Naive thymus-derived CD4-positive, alpha-beta T cell (primary cell): ENCODE results near the gene HOXD4. TPM values are rescaled to one million over a fixed set of nuclear protein-coding genes. Genes with fewer than 3 reads are reported as not detected.

ENCODE experiments used
- ATAC-seq: fragments of 150-1000 bp; cut with Tn5 transposase; 2 replicates; pipeline ENCODE4 v1.10.0; 2021; ENCODE audit warnings: mild to moderate bottlenecking, moderate library complexity
- CTCF ChIA-PET: fragments of 350-600 bp; sonication (Branson Sonifier 250); formaldehyde crosslinking; loops from one replicate; lab custom pipeline; 2021; ENCODE audit warnings: antibody characterized with exemption; lab: Charles Lee
- POLR2A ChIA-PET: fragments of 350-600 bp; sonication (Branson Sonifier 250); formaldehyde crosslinking; loops from one replicate; lab custom pipeline; 2021; ENCODE audit warnings: antibody characterized with exemption, inconsistent platforms; lab: Charles Lee
- DNase-seq, 9 donors: peaks; one replicate each; pipeline versions ENCODE4 v3.0.0 to v3.0.0-alpha.2; 2020 to 2022; ENCODE audit warnings: mixed read lengths in 1 of 9
- H3K27ac ChIP-seq: one replicate; pipeline ENCODE4 v1.7.0; 2013; ENCODE audit warnings: mild to moderate bottlenecking, low read depth, low read length, moderate library complexity
- H3K27me3 ChIP-seq, 2 donors: one replicate each; pipeline ENCODE4 v1.7.0; 2013; ENCODE audit warnings: low read length in 2 of 2, mild to moderate bottlenecking in 2 of 2, moderate library complexity in 2 of 2; ENCODE audit not compliant: control insufficient read depth in 2 of 2, insufficient read depth in 2 of 2
- H3K36me3 ChIP-seq, 3 experiments: 1 replicate in 2 of 3; 2 replicates in 1 of 3; pipeline ENCODE4 v1.7.0; 2013; ENCODE audit warnings: low read length in 3 of 3, mild to moderate bottlenecking in 3 of 3, moderate library complexity in 1 of 3; ENCODE audit not compliant: insufficient read depth in 3 of 3, control insufficient read depth in 2 of 3
- H3K4me1 ChIP-seq, 2 donors: one replicate each; pipeline ENCODE4 v1.7.0; 2013; ENCODE audit warnings: low read length in 2 of 2, mild to moderate bottlenecking in 2 of 2, moderate library complexity in 1 of 2; ENCODE audit not compliant: control insufficient read depth in 2 of 2, insufficient read depth in 2 of 2
- H3K4me3 ChIP-seq: 2 replicates; pipeline ENCODE4 v1.7.0; 2013; ENCODE audit warnings: mild to moderate bottlenecking, low read length
- H3K9me3 ChIP-seq, 3 experiments: 1 replicate in 2 of 3; 2 replicates in 1 of 3; pipeline ENCODE4 v1.7.0; 2013; ENCODE audit warnings: low read length in 3 of 3; ENCODE audit not compliant: control insufficient read depth in 2 of 3
- H3K27ac Mint-ChIP-seq, 9 donors: one replicate each; pipeline ENCODE4 v1.8.0; 2020 to 2022; ENCODE audit warnings: mixed read lengths in 9 of 9, mild to moderate bottlenecking in 8 of 9, moderate library complexity in 5 of 9, inconsistent platforms in 2 of 9
- H3K27me3 Mint-ChIP-seq, 5 donors: one replicate each; pipeline ENCODE4 v1.8.0; 2021 to 2022; ENCODE audit warnings: mixed read lengths in 5 of 5, mild to moderate bottlenecking in 1 of 5
- H3K36me3 Mint-ChIP-seq, 5 donors: one replicate each; pipeline ENCODE4 v1.8.0; 2020 to 2022; ENCODE audit warnings: mixed read lengths in 5 of 5, mild to moderate bottlenecking in 3 of 5, inconsistent platforms in 1 of 5
- H3K4me1 Mint-ChIP-seq, 7 donors: one replicate each; pipeline ENCODE4 v1.8.0; 2020 to 2022; ENCODE audit warnings: mixed read lengths in 7 of 7, mild to moderate bottlenecking in 3 of 7, inconsistent platforms in 1 of 7
- H3K4me3 Mint-ChIP-seq, 10 donors: one replicate each; pipeline ENCODE4 v1.8.0; 2020 to 2022; ENCODE audit warnings: mild to moderate bottlenecking in 10 of 10, mixed read lengths in 10 of 10, moderate library complexity in 6 of 10, inconsistent platforms in 2 of 10
- H3K9me3 Mint-ChIP-seq, 11 donors: one replicate each; pipeline ENCODE4 v1.8.0; 2020 to 2022; ENCODE audit warnings: mixed read lengths in 11 of 11, mild to moderate bottlenecking in 4 of 11, inconsistent platforms in 1 of 11, moderate library complexity in 1 of 11
- intact Hi-C, 2 donors: fragments of 100-400 bp; cut with micrococcal nuclease; formaldehyde crosslinking; loops; one replicate each; pipeline ENCODE4 v1.15.1; 2023
- polyA plus RNA-seq, 2 donors: library from polyadenylated mRNA; unstranded; fragments of 300-500 nt; fragmentation: Illumina TruSeq; gene quantifications; one replicate each; pipeline ENCODE4 v1.2.3, GENCODE V29; 2021
- total RNA-seq, 6 experiments: library from RNA in 5 of 6; stranded (reverse) in 5 of 6; gene quantifications; 1 replicate in 5 of 6; 2 replicates in 1 of 6; pipeline ENCODE4 v1.2.3 and lab custom pipeline; 2021 to 2026

Gene HOXD4
- total and polyA plus RNA-seq, 7 experiments from 2014 or later = not detected

GRCh38 chr2:176138526-176138922 is 12.8 kb upstream of the HOXD4 start:
- no peak for ATAC-seq
- Mint-ChIP-seq H3K27ac (peak overlapping the region in 4 of 9 donors; percentile 9 to 71 (median 41)), H3K4me1 (peaks cover 7 to 52% (median 42%) of the 10 kb centered on the region in 7 donors), H3K27me3 (peaks cover 85 to 93% (median 90%) of the 10 kb centered on the region in 5 donors), H3K9me3 (peaks cover 0 to 48% (median 18%) of the 10 kb centered on the region in 11 donors), H3K36me3 (peaks cover 0 to 7% (median 1%) of the 10 kb centered on the region in 5 donors), H3K4me3 (peak overlapping the region in 8 of 10 donors; percentile 4 to 62 (median 42))
- Histone ChIP-seq H3K4me3 (no peak overlapping the region), H3K27ac (no peak overlapping the region), H3K27me3 (peaks cover 24 to 59% of the 10 kb centered on the region in 2 donors), H3K4me1 (peaks cover 3 to 28% of the 10 kb centered on the region in 2 donors), H3K36me3 (no peaks in the 10 kb centered on the region), H3K9me3 (peaks cover 0 to 5% (median 0%) of the 10 kb centered on the region in 3 experiments)
- ChIA-PET POLR2A (no interaction called here), CTCF (interaction anchor here (0.8 to 2.9 kb wide), 3 partner anchors 316 to 512 kb away, joined by 4 to 16 read pairs (median 4); no protein-coding TSS in a partner anchor)
- DNase-seq = peak in 1 of 9 donors; percentile 10
- intact Hi-C loops = loop anchor here in 1 of 2 donors (10.0 kb wide), 1 partner anchor 1626 kb away; no protein-coding TSS in a partner anchor

DNA sequence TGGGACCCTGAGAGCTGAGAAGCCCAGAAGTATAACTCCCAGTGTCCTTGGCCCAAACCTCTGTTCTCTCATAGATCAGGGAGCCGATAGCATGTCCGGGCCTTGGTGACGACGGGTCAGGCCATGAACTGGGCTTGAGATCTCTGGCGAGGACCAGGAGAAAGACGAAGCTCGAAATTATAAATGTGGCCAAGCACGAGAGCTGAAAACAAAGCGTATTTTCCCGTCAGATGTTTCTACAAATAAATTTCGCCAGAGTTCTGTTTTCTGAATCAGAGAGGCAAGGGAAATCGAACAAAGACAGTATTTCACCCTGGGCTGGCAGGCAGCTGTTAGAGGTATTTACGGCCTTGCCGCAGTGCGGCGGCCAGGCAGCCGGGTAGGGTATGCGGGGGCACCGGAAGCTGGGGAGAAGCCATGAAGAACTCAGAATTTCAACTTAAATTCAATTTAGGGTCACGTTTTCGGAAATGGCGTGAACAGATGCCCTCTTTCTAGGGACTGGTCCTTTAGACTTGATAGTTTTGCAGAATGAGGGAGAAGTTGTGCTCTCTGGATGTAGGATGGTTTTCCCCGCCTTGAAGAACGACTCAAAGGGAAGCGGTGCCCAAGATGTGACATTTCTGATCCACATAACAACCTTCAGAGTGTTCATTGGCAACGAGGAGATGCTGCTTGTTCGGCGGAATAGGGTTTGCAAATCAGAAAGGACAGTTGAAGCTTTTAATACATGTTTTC is 12.3 kb upstream of the HOXD4 start:
- Mint-ChIP-seq H3K36me3 (peaks cover 0 to 7% (median 1%) of the 10 kb centered on the region in 5 donors), H3K27me3 (peaks cover 85 to 93% (median 90%) of the 10 kb centered on the region in 5 donors), H3K9me3 (peaks cover 0 to 42% (median 18%) of the 10 kb centered on the region in 11 donors), H3K4me3 (peak overlapping the region in 9 of 10 donors; percentile 16 to 56 (median 38)), H3K27ac (peak overlapping the region in 1 of 9 donors; percentile 42), H3K4me1 (peaks cover 7 to 52% (median 42%) of the 10 kb centered on the region in 7 donors)
- ChIA-PET POLR2A (no interaction called here), CTCF (interaction anchor here (0.6 to 2.9 kb wide), 5 partner anchors 12 to 511 kb away, joined by 4 to 16 read pairs (median 5); no protein-coding TSS in a partner anchor)
- ATAC-seq (no peak), DNase-seq (peak in 1 of 9 donors; percentile 15)
- H3K4me3 ChIP-seq = no peak overlapping the region
- H3K27ac ChIP-seq = no peak overlapping the region
- intact Hi-C loops = loop anchor here in 1 of 2 donors (10.0 kb wide), 1 partner anchor 1626 kb away; no protein-coding TSS in a partner anchor
- no peaks in the 10 kb centered on the region for H3K36me3 ChIP-seq
- H3K27me3 ChIP-seq = peaks cover 24 to 57% of the 10 kb centered on the region in 2 donors
- H3K4me1 ChIP-seq = peaks cover 3 to 28% of the 10 kb centered on the region in 2 donors
- H3K9me3 ChIP-seq = peaks cover 0 to 5% (median 0%) of the 10 kb centered on the region in 3 experiments

DNA sequence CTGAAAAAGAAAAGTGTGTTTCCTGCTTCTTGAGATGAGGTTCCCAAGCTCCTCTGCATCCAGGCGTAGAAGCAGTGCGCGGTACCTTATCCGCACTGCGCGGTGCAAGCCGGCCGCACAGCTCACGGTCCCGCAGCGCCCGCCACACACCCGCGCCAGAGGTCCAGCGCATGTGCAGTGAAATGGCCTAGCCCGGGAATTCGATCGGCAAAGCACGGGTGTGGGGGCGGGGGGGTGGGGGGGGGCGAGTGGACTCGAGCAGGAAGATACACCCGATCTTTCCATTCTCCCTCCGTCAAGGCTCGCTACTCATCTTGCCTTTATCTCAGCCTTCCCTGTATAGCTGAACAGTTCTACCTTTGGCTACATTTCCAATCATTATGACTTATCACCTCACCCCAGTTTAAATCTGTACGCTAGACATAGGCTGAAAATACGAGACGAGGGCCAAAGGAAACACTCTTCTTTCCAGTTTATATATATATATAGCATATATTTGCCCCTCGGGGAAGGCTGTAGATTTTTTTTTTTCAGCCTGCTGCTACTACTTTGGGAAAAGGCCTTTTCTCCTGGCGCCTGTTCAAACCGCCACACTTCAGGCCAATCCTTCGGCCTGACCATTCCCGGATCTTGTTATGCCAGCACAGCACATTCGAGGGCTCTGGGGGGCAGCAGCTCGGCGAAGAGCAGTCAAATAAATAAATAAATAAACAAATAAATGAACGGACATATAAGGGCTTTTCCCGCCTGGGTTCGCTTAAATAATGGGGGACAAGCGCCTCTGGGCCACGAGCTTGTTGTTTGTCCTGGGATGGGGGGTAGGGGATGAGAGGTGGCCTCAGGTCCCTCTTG is 11.5 kb upstream of the HOXD4 start:
- peaks cover 0 to 5% (median 0%) of the 10 kb centered on the region in 3 experiments for H3K9me3 ChIP-seq
- H3K4me3 Mint-ChIP-seq = peak overlapping the region in 8 of 10 donors; percentile 16 to 60 (median 38)
- POLR2A ChIA-PET = no interaction called here
- H3K36me3 Mint-ChIP-seq = peaks cover 0 to 7% (median 1%) of the 10 kb centered on the region in 5 donors
- no peak overlapping the region for H3K4me3 ChIP-seq
- CTCF ChIA-PET = interaction anchor here (1.0 to 2.9 kb wide), 3 partner anchors 13 to 317 kb away, joined by 4 to 16 read pairs (median 6); no protein-coding TSS in a partner anchor
- peaks cover 0 to 38% (median 18%) of the 10 kb centered on the region in 11 donors for H3K9me3 Mint-ChIP-seq
- ATAC-seq (no peak), DNase-seq (no peak)
- peaks cover 3 to 28% of the 10 kb centered on the region in 2 donors for H3K4me1 ChIP-seq
- H3K27ac ChIP-seq = no peak overlapping the region
- peaks cover 83 to 91% (median 90%) of the 10 kb centered on the region in 5 donors for H3K27me3 Mint-ChIP-seq
- no peaks in the 10 kb centered on the region for H3K36me3 ChIP-seq
- H3K27me3 ChIP-seq = peaks cover 20 to 57% of the 10 kb centered on the region in 2 donors
- H3K4me1 Mint-ChIP-seq = peaks cover 7 to 52% (median 42%) of the 10 kb centered on the region in 7 donors
- no peak overlapping the region for H3K27ac Mint-ChIP-seq
- intact Hi-C loops = loop anchor here (1.0 to 10.0 kb wide), 7 partner anchors 315 to 1625 kb away; no protein-coding TSS in a partner anchor

DNA sequence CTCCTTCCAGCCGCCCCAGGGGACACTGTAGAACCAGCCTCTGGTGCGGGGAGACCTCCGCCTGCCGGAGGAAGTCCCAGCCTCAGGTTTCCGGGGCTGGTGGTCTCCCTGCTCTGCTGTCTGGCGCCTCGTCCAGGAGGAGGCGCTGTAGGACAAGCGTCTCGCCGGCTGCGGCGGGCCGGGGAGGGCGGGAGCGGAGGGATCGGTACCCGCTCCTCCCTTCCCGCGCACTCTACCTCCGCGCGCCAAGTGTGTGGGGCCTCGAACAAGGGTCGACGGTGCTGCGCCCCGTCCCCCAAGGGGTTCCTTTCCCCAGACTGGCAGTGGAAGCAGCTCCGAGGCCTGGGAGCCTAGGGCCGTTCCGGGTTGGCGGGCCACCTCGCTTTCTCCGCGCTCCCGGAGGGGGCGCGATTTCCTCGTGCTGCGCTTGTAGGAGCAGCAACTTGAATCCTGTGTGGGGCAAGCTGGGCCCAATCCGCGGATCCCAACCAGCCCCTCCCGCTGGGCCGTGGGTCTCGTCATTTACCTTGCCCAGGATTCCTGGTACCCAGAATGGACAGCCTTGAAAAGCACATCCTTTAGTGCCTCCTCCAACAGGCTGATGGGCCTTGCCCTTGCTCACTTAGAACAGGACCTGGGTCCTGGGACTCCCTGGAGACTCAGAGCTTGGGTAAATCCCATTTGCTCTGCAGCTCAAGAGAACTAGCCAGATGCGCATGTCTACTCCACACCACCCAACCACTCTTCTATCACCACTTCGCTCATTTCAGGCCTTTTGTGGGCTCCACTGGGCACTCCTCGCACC is 10.6 kb upstream of the HOXD4 start:
- H3K27ac ChIP-seq = no peak overlapping the region
- H3K36me3 ChIP-seq = no peaks in the 10 kb centered on the region
- Mint-ChIP-seq H3K4me1 (peaks cover 7 to 46% (median 36%) of the 10 kb centered on the region in 7 donors), H3K27me3 (peaks cover 83 to 91% (median 88%) of the 10 kb centered on the region in 5 donors), H3K27ac (peak overlapping the region in 1 of 9 donors; percentile 0), H3K36me3 (peaks cover 0 to 7% (median 1%) of the 10 kb centered on the region in 5 donors), H3K4me3 (peak overlapping the region in 9 of 10 donors; percentile 23 to 78 (median 43)), H3K9me3 (peaks cover 0 to 38% (median 15%) of the 10 kb centered on the region in 11 donors)
- peaks cover 16 to 51% of the 10 kb centered on the region in 2 donors for H3K27me3 ChIP-seq
- ChIA-PET CTCF (interaction anchor here (0.6 to 2.9 kb wide), 2 partner anchors 314 to 511 kb away, joined by 4 to 16 read pairs; no protein-coding TSS in a partner anchor), POLR2A (no interaction called here)
- H3K9me3 ChIP-seq = peaks cover 0 to 5% (median 0%) of the 10 kb centered on the region in 3 experiments
- DNase-seq (peak; percentile 35 to 76 (median 61)), ATAC-seq (peak; percentile 87)
- H3K4me3 ChIP-seq = peak overlapping the region; percentile 36
- H3K4me1 ChIP-seq = peaks cover 3 to 26% of the 10 kb centered on the region in 2 donors
- intact Hi-C loops = loop anchor here (1.0 to 5.0 kb wide), 6 partner anchors 315 to 1007 kb away; no protein-coding TSS in a partner anchor

GRCh38 chr2:176142281-176142680 is 9.1 kb upstream of the HOXD4 start:
- ChIA-PET POLR2A (no interaction called here), CTCF (no interaction called here)
- Histone ChIP-seq H3K27ac (no peak overlapping the region), H3K9me3 (peaks cover 0 to 5% (median 0%) of the 10 kb centered on the region in 3 experiments), H3K4me1 (peaks cover 3 to 18% of the 10 kb centered on the region in 2 donors), H3K27me3 (peaks cover 12 to 55% of the 10 kb centered on the region in 2 donors), H3K36me3 (no peaks in the 10 kb centered on the region), H3K4me3 (no peak overlapping the region)
- no peak overlapping the region for H3K27ac Mint-ChIP-seq
- H3K4me1 Mint-ChIP-seq = peaks cover 6 to 36% (median 27%) of the 10 kb centered on the region in 7 donors
- H3K27me3 Mint-ChIP-seq = peaks cover 87 to 94% (median 92%) of the 10 kb centered on the region in 5 donors
- H3K36me3 Mint-ChIP-seq = peaks cover 0 to 7% (median 1%) of the 10 kb centered on the region in 5 donors
- intact Hi-C loops = loop anchor here (5.0 kb wide), 2 partner anchors 410 to 1005 kb away; no protein-coding TSS in a partner anchor
- H3K4me3 Mint-ChIP-seq = no peak overlapping the region
- no peak for ATAC-seq
- DNase-seq = no peak
- H3K9me3 Mint-ChIP-seq = peaks cover 0 to 34% (median 13%) of the 10 kb centered on the region in 11 donors
